RWPE2 (cell line): ENCODE results near the gene TIMM44.
"Not testable (repeated sequence)": the region's sequence is repeated elsewhere in the genome, so short reads cannot be mapped to it uniquely, and the experiment has no call there.

Experiments
- ATAC-seq: fragments of 200-7000 bp; cut with Tn5 transposase; 3 replicates; pipeline ENCODE4 v1.9.1; 2021; ENCODE audit warnings: low read depth
- DNase-seq: peaks from one replicate; pipeline ENCODE4 v3.0.0-alpha.2; 2020; ENCODE audit warnings: low spot score
- H3K27ac ChIP-seq: fragments of 450-650 bp; 2 replicates; pipeline ENCODE4 v1.5.1; 2017; ENCODE audit warnings: mild to moderate bottlenecking; ENCODE audit not compliant: poor library complexity, severe bottlenecking
- H3K27me3 ChIP-seq: fragments of 250-450 bp; sonication (Bioruptor Pico); 2 replicates; pipeline ENCODE4 v1.5.1; 2021; ENCODE audit warnings: mild to moderate bottlenecking, moderate library complexity; ENCODE audit not compliant: insufficient read depth, poor library complexity, severe bottlenecking
- H3K36me3 ChIP-seq: fragments of 250-450 bp; sonication (Bioruptor Pico); 2 replicates; pipeline ENCODE4 v1.5.1; 2020; ENCODE audit warnings: low read depth, mild to moderate bottlenecking, moderate library complexity
- H3K4me1 ChIP-seq: fragments of 250-450 bp; sonication (Bioruptor Pico); 2 replicates; pipeline ENCODE4 v1.5.1; 2021; ENCODE audit warnings: mild to moderate bottlenecking, moderate library complexity; ENCODE audit not compliant: insufficient read depth, poor library complexity, severe bottlenecking
- H3K4me3 ChIP-seq: fragments of 250-450 bp; sonication (Bioruptor Pico); 2 replicates; pipeline ENCODE4 v1.5.1; 2021; ENCODE audit warnings: mild to moderate bottlenecking, moderate library complexity; ENCODE audit not compliant: severe bottlenecking
- H3K9me3 ChIP-seq: fragments of 250-450 bp; sonication (Bioruptor Pico); 2 replicates; pipeline ENCODE4 v1.5.1; 2021; ENCODE audit warnings: mild to moderate bottlenecking, moderate library complexity; ENCODE audit not compliant: severe bottlenecking
- CTCF ChIP-seq: fragments of 450-650 bp; IDR thresholded peaks from one replicate; pipeline ENCODE4 v1.5.1; 2017; ENCODE audit warnings: mild to moderate bottlenecking, moderate library complexity; ENCODE audit not compliant: poor library complexity, severe bottlenecking

Gene TIMM44

GRCh38 chr19:7962644-7963268 lies 19.3 kb upstream of the TIMM44 start:
- H3K36me3 ChIP-seq: peaks cover 59% of the 10 kb centered on the region
- H3K27me3 ChIP-seq: no peaks in the 10 kb centered on the region
- ATAC-seq: no peak
- no peaks in the 10 kb centered on the region for H3K9me3 ChIP-seq
- no peak for DNase-seq
- H3K4me1 ChIP-seq: no peaks in the 10 kb centered on the region
- no peak overlapping the region for H3K27ac ChIP-seq
- no peak for TF ChIP-seq CTCF
- no peak overlapping the region for H3K4me3 ChIP-seq

GRCh38 chr19:7961920-7962626 lies 18.6 kb upstream of the TIMM44 start:
- peaks cover 52% of the 10 kb centered on the region for H3K36me3 ChIP-seq
- no peak overlapping the region for H3K27ac ChIP-seq
- H3K4me3 ChIP-seq: no peak overlapping the region
- H3K9me3 ChIP-seq: no peaks in the 10 kb centered on the region
- DNase-seq: no peak
- no peaks in the 10 kb centered on the region for H3K4me1 ChIP-seq
- H3K27me3 ChIP-seq: no peaks in the 10 kb centered on the region
- TF ChIP-seq CTCF: no peak
- no peak for ATAC-seq

- not testable (repeated sequence) for H3K27me3 ChIP-seq, DNase-seq, H3K4me3 ChIP-seq, H3K27ac ChIP-seq, ATAC-seq, H3K9me3 ChIP-seq, H3K4me1 ChIP-seq
- peaks cover 44% of the 10 kb centered on the region for H3K36me3 ChIP-seq
Measured at GRCh38 chr19:7961082-7961481, 17.6 kb upstream of the TIMM44 start.

- Histone ChIP-seq H3K4me1 (no peaks in the 10 kb centered on the region), H3K9me3 (no peaks in the 10 kb centered on the region), H3K36me3 (peaks cover 29% of the 10 kb centered on the region), H3K27me3 (no peaks in the 10 kb centered on the region), H3K27ac (no peak overlapping the region), H3K4me3 (no peak overlapping the region)
- no peak for ATAC-seq
- DNase-seq: no peak
- TF ChIP-seq CTCF: no peak
Measured at GRCh38 chr19:7959211-7959610, 15.7 kb upstream of the TIMM44 start.

- H3K36me3 ChIP-seq: no peaks in the 10 kb centered on the region
- H3K4me1 ChIP-seq: peaks cover 3% of the 10 kb centered on the region
- H3K9me3 ChIP-seq: no peaks in the 10 kb centered on the region
- no peaks in the 10 kb centered on the region for H3K27me3 ChIP-seq
- ATAC-seq (no peak), DNase-seq (no peak)
- no peak overlapping the region for H3K27ac ChIP-seq
- no peak for TF ChIP-seq CTCF
- no peak overlapping the region for H3K4me3 ChIP-seq
Measured at GRCh38 chr19:7955696-7956095, 12.2 kb upstream of the TIMM44 start.
